ENCODE measurements around the gene TNNT3. TPM values are rescaled to one million over a fixed set of nuclear protein-coding genes. Genes with fewer than 3 reads are reported as not detected.
A peak's percentile ranks its signal among the peaks of the same experiment; 100 is the strongest.

Gene TNNT3
- total RNA-seq, 1 experiment from 2014 or later, result 0.88 TPM

- intact Hi-C loops (cut with micrococcal nuclease; ENCODE audit: unreplicated experiment), result loop anchor here (5.0 kb wide), 1 partner anchor 54 kb away; no protein-coding TSS in a partner anchor
- BruUV-seq (replicated peaks), result no TSS peak
- H3K36me3 ChIP-seq (ENCODE audit: control insufficient read depth, insufficient read depth, low read length), result no peaks in the 10 kb centered on the region
- DNase-seq, result peak in 1 of 2 experiments; percentile 34
- CTCF ChIA-PET, result interaction anchor here (0.7 to 3.7 kb wide), 4 partner anchors 157 to 276 kb away, joined by 3 to 140 read pairs (median 4); no protein-coding TSS in a partner anchor
- H3K36me3 Mint-ChIP-seq (ENCODE audit: insufficient read depth, unreplicated experiment), result no peaks in the 10 kb centered on the region
- H3K27ac Mint-ChIP-seq (ENCODE audit: unreplicated experiment), result no peak overlapping the region
- no peaks in the 10 kb centered on the region for H3K4me1 Mint-ChIP-seq (ENCODE audit: low read depth, unreplicated experiment)
- no peak overlapping the region for H3K4me3 ChIP-seq (ENCODE audit: low read depth, low read length)
- POLR2A ChIA-PET, result no interaction called here
- TF ChIP-seq, protein P1, sequence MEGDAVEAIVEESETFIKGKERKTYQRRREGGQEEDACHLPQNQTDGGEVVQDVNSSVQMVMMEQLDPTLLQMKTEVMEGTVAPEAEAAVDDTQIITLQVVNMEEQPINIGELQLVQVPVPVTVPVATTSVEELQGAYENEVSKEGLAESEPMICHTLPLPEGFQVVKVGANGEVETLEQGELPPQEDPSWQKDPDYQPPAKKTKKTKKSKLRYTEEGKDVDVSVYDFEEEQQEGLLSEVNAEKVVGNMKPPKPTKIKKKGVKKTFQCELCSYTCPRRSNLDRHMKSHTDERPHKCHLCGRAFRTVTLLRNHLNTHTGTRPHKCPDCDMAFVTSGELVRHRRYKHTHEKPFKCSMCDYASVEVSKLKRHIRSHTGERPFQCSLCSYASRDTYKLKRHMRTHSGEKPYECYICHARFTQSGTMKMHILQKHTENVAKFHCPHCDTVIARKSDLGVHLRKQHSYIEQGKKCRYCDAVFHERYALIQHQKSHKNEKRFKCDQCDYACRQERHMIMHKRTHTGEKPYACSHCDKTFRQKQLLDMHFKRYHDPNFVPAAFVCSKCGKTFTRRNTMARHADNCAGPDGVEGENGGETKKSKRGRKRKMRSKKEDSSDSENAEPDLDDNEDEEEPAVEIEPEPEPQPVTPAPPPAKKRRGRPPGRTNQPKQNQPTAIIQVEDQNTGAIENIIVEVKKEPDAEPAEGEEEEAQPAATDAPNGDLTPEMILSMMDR (IDR thresholded peaks at IDR 0.05; ENCODE audit: insufficient read depth in 1 of 2, low read depth in 1 of 2, low read length in 1 of 2, severe bottlenecking in 1 of 2, unreplicated experiment in 1 of 2), result no peak
- no peaks in the 10 kb centered on the region for H3K9me3 ChIP-seq
- no peak overlapping the region for H3K4me3 Mint-ChIP-seq (ENCODE audit: unreplicated experiment)
- H3K9me3 Mint-ChIP-seq (ENCODE audit: unreplicated experiment), result no peaks in the 10 kb centered on the region
- peaks cover 15% of the 10 kb centered on the region for H3K4me1 ChIP-seq
- H3K27me3 Mint-ChIP-seq (ENCODE audit: insufficient read depth, unreplicated experiment), result no peaks in the 10 kb centered on the region
- H3K27me3 ChIP-seq (replicated peaks; ENCODE audit: control insufficient read depth, insufficient read depth, low read length), result no peaks in the 10 kb centered on the region
These were observed 38.6 kb upstream of the TNNT3 start for GRCh38 chr11:1880746-1881441.

- TF ChIP-seq, protein P1 (IDR thresholded peaks at IDR 0.05; ENCODE audit: insufficient read depth in 1 of 2, low read depth in 1 of 2, low read length in 1 of 2, severe bottlenecking in 1 of 2, unreplicated experiment in 1 of 2), result no peak
- Mint-ChIP-seq H3K9me3 (ENCODE audit: unreplicated experiment) (no peaks in the 10 kb centered on the region), H3K4me3 (ENCODE audit: unreplicated experiment) (no peak overlapping the region), H3K27me3 (ENCODE audit: insufficient read depth, unreplicated experiment) (no peaks in the 10 kb centered on the region), H3K4me1 (ENCODE audit: low read depth, unreplicated experiment) (no peaks in the 10 kb centered on the region), H3K27ac (ENCODE audit: unreplicated experiment) (no peak overlapping the region), H3K36me3 (ENCODE audit: insufficient read depth, unreplicated experiment) (no peaks in the 10 kb centered on the region)
- ChIA-PET CTCF (interaction anchor here (0.5 to 3.7 kb wide), 33 partner anchors 12 to 370 kb away, joined by 3 to 140 read pairs (median 4); partner anchors contain the start of genes IGF2, MRPL23, SYT8 and TNNT3), POLR2A (interaction anchor here (0.9 kb wide), 1 partner anchor 268 kb away, joined by 3 read pairs; no protein-coding TSS in a partner anchor)
- Histone ChIP-seq H3K4me3 (ENCODE audit: low read depth, low read length) (no peak overlapping the region), H3K27me3 (replicated peaks; ENCODE audit: control insufficient read depth, insufficient read depth, low read length) (no peaks in the 10 kb centered on the region), H3K9me3 (no peaks in the 10 kb centered on the region), H3K36me3 (ENCODE audit: control insufficient read depth, insufficient read depth, low read length) (no peaks in the 10 kb centered on the region), H3K4me1 (peaks cover 10% of the 10 kb centered on the region)
- intact Hi-C loops (cut with micrococcal nuclease; ENCODE audit: unreplicated experiment), result loop anchor here (1.0 to 5.0 kb wide), 3 partner anchors 54 to 270 kb away; no protein-coding TSS in a partner anchor
- BruUV-seq (replicated peaks), result no TSS peak
- peak in 1 of 2 experiments; percentile 25 for DNase-seq
These were observed 37.9 kb upstream of the TNNT3 start for GRCh38 chr11:1881442-1882264.

Data from Caco-2 (cell line).